Measurements from ENCODE around the gene MEIKIN. TPM values are rescaled to one million over a fixed set of nuclear protein-coding genes. Genes with fewer than 3 reads are reported as not detected.

MEIKIN gene
- total and polyA plus RNA-seq, 2 donors (not counting 1 experiment from before 2014, with no cell fraction given) = not detected

GRCh38 chr5:131795228-131795627, 150.2 kb downstream of the MEIKIN start:
- Histone ChIP-seq H3K9ac (ENCODE audit: insufficient read depth, low read length) (no peak overlapping the region), H3K79me2 (ENCODE audit: control insufficient read depth, insufficient read depth, low read length) (peaks cover 64% of the 10 kb centered on the region), H4K20me1 (ENCODE audit: control insufficient read depth, extremely low read depth, insufficient read depth, low read length) (peaks cover 6% of the 10 kb centered on the region), H3K9me3 (ENCODE audit: control insufficient read depth, insufficient read depth, low read depth, low read length) (no peaks in the 10 kb centered on the region), H2AFZ (ENCODE audit: low read length) (no peak overlapping the region), H3K36me3 (ENCODE audit: control insufficient read depth, insufficient read depth, low read length) (no peaks in the 10 kb centered on the region), H3K27ac (ENCODE audit: insufficient read depth, low read length) (no peak overlapping the region), H3K27me3 (ENCODE audit: control insufficient read depth, insufficient read depth, low read length) (no peaks in the 10 kb centered on the region), H3K4me2 (ENCODE audit: extremely low read depth, insufficient read depth, low read length) (peak overlapping the region; percentile 95), H3K4me3 (replicated peaks in 1 of 4; ENCODE audit: control extremely low read depth in 1 of 4, insufficient read depth in 1 of 4, low read depth in 3 of 4, low read length in 4 of 4) (peak overlapping the region; percentile 80 to 100 (median 98)), H3K4me1 (ENCODE audit: control insufficient read depth, extremely low read depth, insufficient read depth, low read length) (peaks cover 2% of the 10 kb centered on the region)
- peak in 1 of 2 donors; percentile 23 for DNase-seq (ENCODE audit: low read depth in 2 of 2)
- TF ChIP-seq EZH2 (IDR thresholded peaks at IDR 0.05; ENCODE audit: low read length, missing control alignments) (no peak), CTCF (conservative IDR thresholded peaks at IDR 0.05 in 1 of 2, IDR thresholded peaks at IDR 0.05 in 1 of 2; ENCODE audit: low read depth in 1 of 2, low read length in 2 of 2) (no peak)

GRCh38 chr5:131794586-131794985, 150.9 kb downstream of the MEIKIN start:
- H3K4me1 ChIP-seq (ENCODE audit: control insufficient read depth, extremely low read depth, insufficient read depth, low read length) = peaks cover 2% of the 10 kb centered on the region
- no peak for DNase-seq (ENCODE audit: low read depth in 2 of 2)
- H3K9ac ChIP-seq (ENCODE audit: insufficient read depth, low read length) = no peak overlapping the region
- H3K4me3 ChIP-seq (replicated peaks in 1 of 4; ENCODE audit: control extremely low read depth in 1 of 4, insufficient read depth in 1 of 4, low read depth in 3 of 4, low read length in 4 of 4) = peak overlapping the region; percentile 37 to 100 (median 90)
- H3K36me3 ChIP-seq (ENCODE audit: control insufficient read depth, insufficient read depth, low read length) = no peaks in the 10 kb centered on the region
- H4K20me1 ChIP-seq (ENCODE audit: control insufficient read depth, extremely low read depth, insufficient read depth, low read length) = peaks cover 6% of the 10 kb centered on the region
- H3K4me2 ChIP-seq (ENCODE audit: extremely low read depth, insufficient read depth, low read length) = peak overlapping the region; percentile 95
- H2AFZ ChIP-seq (ENCODE audit: low read length) = no peak overlapping the region
- H3K9me3 ChIP-seq (ENCODE audit: control insufficient read depth, insufficient read depth, low read depth, low read length) = no peaks in the 10 kb centered on the region
- no peaks in the 10 kb centered on the region for H3K27me3 ChIP-seq (ENCODE audit: control insufficient read depth, insufficient read depth, low read length)
- no peak overlapping the region for H3K27ac ChIP-seq (ENCODE audit: insufficient read depth, low read length)
- TF ChIP-seq EZH2 (IDR thresholded peaks at IDR 0.05; ENCODE audit: low read length, missing control alignments) = no peak
- no peak for TF ChIP-seq CTCF (conservative IDR thresholded peaks at IDR 0.05 in 1 of 2, IDR thresholded peaks at IDR 0.05 in 1 of 2; ENCODE audit: low read depth in 1 of 2, low read length in 2 of 2)
- H3K79me2 ChIP-seq (ENCODE audit: control insufficient read depth, insufficient read depth, low read length) = peaks cover 71% of the 10 kb centered on the region

- no peaks in the 10 kb centered on the region for H3K36me3 ChIP-seq (ENCODE audit: control insufficient read depth, insufficient read depth, low read length)
- no peak overlapping the region for H3K4me2 ChIP-seq (ENCODE audit: extremely low read depth, insufficient read depth, low read length)
- peaks cover 2% of the 10 kb centered on the region for H3K4me1 ChIP-seq (ENCODE audit: control insufficient read depth, extremely low read depth, insufficient read depth, low read length)
- H3K9me3 ChIP-seq (ENCODE audit: control insufficient read depth, insufficient read depth, low read depth, low read length) = no peaks in the 10 kb centered on the region
- H3K9ac ChIP-seq (ENCODE audit: insufficient read depth, low read length) = no peak overlapping the region
- TF ChIP-seq CTCF (conservative IDR thresholded peaks at IDR 0.05 in 1 of 2, IDR thresholded peaks at IDR 0.05 in 1 of 2; ENCODE audit: low read depth in 1 of 2, low read length in 2 of 2) (no peak), EZH2 (IDR thresholded peaks at IDR 0.05; ENCODE audit: low read length, missing control alignments) (no peak)
- no peak for DNase-seq (ENCODE audit: low read depth in 2 of 2)
- peaks cover 8% of the 10 kb centered on the region for H4K20me1 ChIP-seq (ENCODE audit: control insufficient read depth, extremely low read depth, insufficient read depth, low read length)
- peak overlapping the region in 1 of 4 experiments; percentile 17 for H3K4me3 ChIP-seq (replicated peaks in 1 of 4; ENCODE audit: control extremely low read depth in 1 of 4, insufficient read depth in 1 of 4, low read depth in 3 of 4, low read length in 4 of 4)
- H3K27ac ChIP-seq (ENCODE audit: insufficient read depth, low read length) = no peak overlapping the region
- H3K27me3 ChIP-seq (ENCODE audit: control insufficient read depth, insufficient read depth, low read length) = no peaks in the 10 kb centered on the region
- H3K79me2 ChIP-seq (ENCODE audit: control insufficient read depth, insufficient read depth, low read length) = peaks cover 88% of the 10 kb centered on the region
- H2AFZ ChIP-seq (ENCODE audit: low read length) = no peak overlapping the region
Measured at GRCh38 chr5:131792896-131793295, 152.6 kb downstream of the MEIKIN start.

Data from fibroblast of lung (primary cell).